ENCODE results near the gene MYCBPAP.

Gene MYCBPAP

GRCh38 chr17:50566886-50567285, 58.6 kb downstream of the MYCBPAP start:
- peaks cover 76% of the 10 kb centered on the region for H3K27me3 ChIP-seq

GRCh38 chr17:50568659-50569058, 60.4 kb downstream of the MYCBPAP start:
- H3K4me3 ChIP-seq (ENCODE audit: low read depth in 1 of 2, low read length in 1 of 2): no peak overlapping the region
- H3K4me1 ChIP-seq (ENCODE audit: control insufficient read depth in 1 of 2, insufficient read depth in 1 of 2, low read depth in 1 of 2, low read length in 1 of 2): no peaks in the 10 kb centered on the region
- no peak for TF ChIP-seq CTCF (IDR thresholded peaks at IDR 0.05)
- no peaks in the 10 kb centered on the region for H3K36me3 ChIP-seq
- H3K9me3 ChIP-seq: no peaks in the 10 kb centered on the region
- H3K27ac ChIP-seq: no peak overlapping the region
- peaks cover 59% of the 10 kb centered on the region for H3K27me3 ChIP-seq

More at GRCh38 chr17:50566886-50567285, 58.6 kb downstream of the MYCBPAP start:
- Histone ChIP-seq H3K36me3 (no peaks in the 10 kb centered on the region), H3K9me3 (no peaks in the 10 kb centered on the region), H3K27ac (no peak overlapping the region), H3K4me1 (ENCODE audit: control insufficient read depth in 1 of 2, insufficient read depth in 1 of 2, low read depth in 1 of 2, low read length in 1 of 2) (peaks cover 0 to under 1% of the 10 kb centered on the region in 2 experiments), H3K4me3 (ENCODE audit: low read depth in 1 of 2, low read length in 1 of 2) (no peak overlapping the region)
- TF ChIP-seq CTCF (IDR thresholded peaks at IDR 0.05): no peak

GRCh38 chr17:50569592-50569991, 61.4 kb downstream of the MYCBPAP start:
- Histone ChIP-seq H3K4me1 (ENCODE audit: control insufficient read depth in 1 of 2, insufficient read depth in 1 of 2, low read depth in 1 of 2, low read length in 1 of 2) (no peaks in the 10 kb centered on the region), H3K36me3 (no peaks in the 10 kb centered on the region), H3K9me3 (no peaks in the 10 kb centered on the region), H3K27ac (no peak overlapping the region), H3K27me3 (peaks cover 49% of the 10 kb centered on the region), H3K4me3 (ENCODE audit: low read depth in 1 of 2, low read length in 1 of 2) (no peak overlapping the region)
- TF ChIP-seq CTCF (IDR thresholded peaks at IDR 0.05): no peak

GRCh38 chr17:50570032-50570431, 61.8 kb downstream of the MYCBPAP start:
- H3K36me3 ChIP-seq: no peaks in the 10 kb centered on the region
- no peak overlapping the region for H3K4me3 ChIP-seq (ENCODE audit: low read depth in 1 of 2, low read length in 1 of 2)
- no peaks in the 10 kb centered on the region for H3K9me3 ChIP-seq
- H3K27ac ChIP-seq: no peak overlapping the region
- TF ChIP-seq CTCF (IDR thresholded peaks at IDR 0.05): no peak
- no peaks in the 10 kb centered on the region for H3K4me1 ChIP-seq (ENCODE audit: control insufficient read depth in 1 of 2, insufficient read depth in 1 of 2, low read depth in 1 of 2, low read length in 1 of 2)
- H3K27me3 ChIP-seq: peaks cover 45% of the 10 kb centered on the region

- H3K4me1 ChIP-seq (ENCODE audit: control insufficient read depth in 1 of 2, insufficient read depth in 1 of 2, low read depth in 1 of 2, low read length in 1 of 2): no peaks in the 10 kb centered on the region
- no peak overlapping the region for H3K27ac ChIP-seq
- no peak for TF ChIP-seq CTCF (IDR thresholded peaks at IDR 0.05)
- peaks cover 40% of the 10 kb centered on the region for H3K27me3 ChIP-seq
- H3K9me3 ChIP-seq: no peaks in the 10 kb centered on the region
- no peaks in the 10 kb centered on the region for H3K36me3 ChIP-seq
- no peak overlapping the region for H3K4me3 ChIP-seq (ENCODE audit: low read depth in 1 of 2, low read length in 1 of 2)
These were observed 62.3 kb downstream of the MYCBPAP start for GRCh38 chr17:50570528-50570927.

GRCh38 chr17:50571681-50572080, 63.4 kb downstream of the MYCBPAP start:
- Histone ChIP-seq H3K9me3 (no peaks in the 10 kb centered on the region), H3K4me3 (ENCODE audit: low read depth in 1 of 2, low read length in 1 of 2) (no peak overlapping the region), H3K36me3 (no peaks in the 10 kb centered on the region), H3K27ac (no peak overlapping the region), H3K27me3 (peaks cover 33% of the 10 kb centered on the region), H3K4me1 (ENCODE audit: control insufficient read depth in 1 of 2, insufficient read depth in 1 of 2, low read depth in 1 of 2, low read length in 1 of 2) (no peaks in the 10 kb centered on the region)
- no peak for TF ChIP-seq CTCF (IDR thresholded peaks at IDR 0.05)
